Measurements from ENCODE around the gene ANKFY1.
"Not testable (repeated sequence)": the region's sequence is repeated elsewhere in the genome, so short reads cannot be mapped to it uniquely, and the experiment has no call there.

Gene ANKFY1

GRCh38 chr17:4256952-4257351, 6.8 kb downstream of the ANKFY1 start:
- no peak for DNase-seq (ENCODE audit: low read depth)

- not testable (repeated sequence) for DNase-seq (ENCODE audit: low read depth)
Observed at GRCh38 chr17:4255271-4255670, 8.5 kb downstream of the ANKFY1 start.

GRCh38 chr17:4250887-4251286, 12.9 kb downstream of the ANKFY1 start:
- DNase-seq (ENCODE audit: low read depth), result no peak

- no peak for DNase-seq (ENCODE audit: low read depth)
Observed at GRCh38 chr17:4249452-4250029, 14.2 kb downstream of the ANKFY1 start.

GRCh38 chr17:4248504-4249277, 15.1 kb downstream of the ANKFY1 start:
- no peak for DNase-seq (ENCODE audit: low read depth)

GRCh38 chr17:4247971-4248388, 15.8 kb downstream of the ANKFY1 start:
- no peak for DNase-seq (ENCODE audit: low read depth)

- no peak for DNase-seq (ENCODE audit: low read depth)
Observed at GRCh38 chr17:4247361-4247970, 16.3 kb downstream of the ANKFY1 start.

- DNase-seq (ENCODE audit: low read depth), result no peak
Observed at GRCh38 chr17:4246674-4247073, 17.1 kb downstream of the ANKFY1 start.

- no peak for DNase-seq (ENCODE audit: low read depth)
Observed at GRCh38 chr17:4241535-4241934, 22.2 kb downstream of the ANKFY1 start.

GRCh38 chr17:4236456-4236855, 27.3 kb downstream of the ANKFY1 start:
- DNase-seq (ENCODE audit: low read depth), result no peak

GRCh38 chr17:4235372-4236279, 28.2 kb downstream of the ANKFY1 start:
- no peak for DNase-seq (ENCODE audit: low read depth)

GRCh38 chr17:4234401-4234800, 29.4 kb downstream of the ANKFY1 start:
- DNase-seq (ENCODE audit: low read depth), result no peak

- no peak for DNase-seq (ENCODE audit: low read depth)
Observed at GRCh38 chr17:4233668-4234258, 30.0 kb downstream of the ANKFY1 start.

- DNase-seq (ENCODE audit: low read depth), result no peak
Observed at GRCh38 chr17:4232168-4232813, 31.5 kb downstream of the ANKFY1 start.

GRCh38 chr17:4229627-4230541, 33.9 kb downstream of the ANKFY1 start:
- no peak for DNase-seq (ENCODE audit: low read depth)

- no peak for DNase-seq (ENCODE audit: low read depth)
Observed at GRCh38 chr17:4221899-4222659, 41.7 kb downstream of the ANKFY1 start.

- no peak for DNase-seq (ENCODE audit: low read depth)
Observed at GRCh38 chr17:4221163-4221562, 42.6 kb downstream of the ANKFY1 start.

- no peak for DNase-seq (ENCODE audit: low read depth)
Observed at GRCh38 chr17:4220655-4221054, 43.1 kb downstream of the ANKFY1 start.

- DNase-seq (ENCODE audit: low read depth), result no peak
Observed at GRCh38 chr17:4219241-4219640, 44.5 kb downstream of the ANKFY1 start.

All from stimulated activated CD8-positive, alpha-beta memory T cell treated with anti-CD3 and anti-CD28 coated beads, Interleukin-12 subunit alpha, Interleukin-12 subunit beta, amount 100 ng/mL, for 1 hour (primary cell).